IPS-18a (cell line): ENCODE results near the gene SULT1A1.
"Not testable (repeated sequence)": the region's sequence is repeated elsewhere in the genome, so short reads cannot be mapped to it uniquely, and the experiment has no call there.

Experiments used
- H3K27ac ChIP-seq: one replicate; pipeline ENCODE4 v1.5.1; 2013; ENCODE audit warnings: low read length
- H3K27me3 ChIP-seq: one replicate; pipeline ENCODE4 v1.6.1; 2013; ENCODE audit warnings: mild to moderate bottlenecking, low read length; ENCODE audit not compliant: control insufficient read depth, insufficient read depth
- H3K36me3 ChIP-seq: one replicate; pipeline ENCODE4 v1.6.1; 2013; ENCODE audit warnings: low read depth, low read length; ENCODE audit not compliant: control insufficient read depth
- H3K4me1 ChIP-seq: one replicate; pipeline ENCODE4 v1.6.1; 2013; ENCODE audit warnings: low read depth, low read length; ENCODE audit not compliant: control insufficient read depth
- H3K4me3 ChIP-seq: one replicate; pipeline ENCODE4 v1.5.1; 2013; ENCODE audit warnings: low read length
- H3K9ac ChIP-seq: one replicate; pipeline ENCODE4 v1.6.1; 2013; ENCODE audit warnings: mild to moderate bottlenecking, low read length, moderate library complexity
- H3K9me3 ChIP-seq: one replicate; pipeline ENCODE4 v1.6.1; 2013; ENCODE audit warnings: low read depth, low read length; ENCODE audit not compliant: control insufficient read depth

SULT1A1 gene

GRCh38 chr16:28616636-28617035 is 6.8 kb upstream of the SULT1A1 start:
- Histone ChIP-seq H3K4me1 (peaks cover 8% of the 10 kb centered on the region), H3K4me3 (no peak overlapping the region), H3K9ac (no peak overlapping the region), H3K36me3 (no peaks in the 10 kb centered on the region), H3K27ac (no peak overlapping the region), H3K27me3 (no peaks in the 10 kb centered on the region), H3K9me3 (no peaks in the 10 kb centered on the region)

- not testable (repeated sequence) for H3K27ac ChIP-seq, H3K4me3 ChIP-seq, H3K9ac ChIP-seq, H3K36me3 ChIP-seq, H3K4me1 ChIP-seq, H3K27me3 ChIP-seq, H3K9me3 ChIP-seq
Measured at GRCh38 chr16:28616224-28616577, 6.4 kb upstream of the SULT1A1 start.

- peaks cover 11% of the 10 kb centered on the region for H3K4me1 ChIP-seq
- not testable (repeated sequence) for H3K27me3 ChIP-seq, H3K9ac ChIP-seq, H3K4me3 ChIP-seq, H3K36me3 ChIP-seq, H3K9me3 ChIP-seq, H3K27ac ChIP-seq
Measured at GRCh38 chr16:28615486-28616223, 5.8 kb upstream of the SULT1A1 start.

- not testable (repeated sequence) for H3K9me3 ChIP-seq, H3K36me3 ChIP-seq, H3K27ac ChIP-seq, H3K4me3 ChIP-seq, H3K27me3 ChIP-seq, H3K9ac ChIP-seq
- H3K4me1 ChIP-seq, result peaks cover 11% of the 10 kb centered on the region
Measured at GRCh38 chr16:28614561-28614960, 4.7 kb upstream of the SULT1A1 start.

GRCh38 chr16:28613912-28614311 is 4.1 kb upstream of the SULT1A1 start:
- not testable (repeated sequence) for H3K9me3 ChIP-seq, H3K27ac ChIP-seq, H3K4me3 ChIP-seq, H3K9ac ChIP-seq, H3K36me3 ChIP-seq, H3K27me3 ChIP-seq
- peaks cover 11% of the 10 kb centered on the region for H3K4me1 ChIP-seq

GRCh38 chr16:28612359-28613280 is 2.8 kb upstream of the SULT1A1 start:
- not testable (repeated sequence) for H3K4me3 ChIP-seq, H3K4me1 ChIP-seq, H3K9me3 ChIP-seq, H3K36me3 ChIP-seq, H3K27ac ChIP-seq, H3K27me3 ChIP-seq, H3K9ac ChIP-seq

- no peaks in the 10 kb centered on the region for H3K36me3 ChIP-seq
- H3K27me3 ChIP-seq, result no peaks in the 10 kb centered on the region
- no peak overlapping the region for H3K9ac ChIP-seq
- peaks cover 3% of the 10 kb centered on the region for H3K4me1 ChIP-seq
- no peak overlapping the region for H3K4me3 ChIP-seq
- H3K9me3 ChIP-seq, result no peaks in the 10 kb centered on the region
- no peak overlapping the region for H3K27ac ChIP-seq
Measured at GRCh38 chr16:28610595-28611191, 849 bp upstream of the SULT1A1 start.

GRCh38 chr16:28608867-28609596 is 812 bp downstream of the SULT1A1 start:
- H3K9me3 ChIP-seq, H3K36me3 ChIP-seq, H3K9ac ChIP-seq, H3K4me3 ChIP-seq, H3K27ac ChIP-seq, H3K27me3 ChIP-seq, H3K4me1 ChIP-seq: not testable (repeated sequence)

GRCh38 chr16:28608496-28608808 is 1.4 kb downstream of the SULT1A1 start:
- H3K9ac ChIP-seq, H3K36me3 ChIP-seq, H3K4me1 ChIP-seq, H3K9me3 ChIP-seq, H3K27me3 ChIP-seq, H3K27ac ChIP-seq, H3K4me3 ChIP-seq: not testable (repeated sequence)

GRCh38 chr16:28607681-28608495 is 2.0 kb downstream of the SULT1A1 start:
- H3K4me3 ChIP-seq, H3K27me3 ChIP-seq, H3K9me3 ChIP-seq, H3K27ac ChIP-seq, H3K4me1 ChIP-seq, H3K9ac ChIP-seq, H3K36me3 ChIP-seq: not testable (repeated sequence)

GRCh38 chr16:28607116-28607623 is 2.7 kb downstream of the SULT1A1 start:
- Histone ChIP-seq H3K9ac (no peak overlapping the region), H3K9me3 (no peaks in the 10 kb centered on the region), H3K27me3 (no peaks in the 10 kb centered on the region), H3K4me3 (no peak overlapping the region), H3K27ac (no peak overlapping the region), H3K36me3 (no peaks in the 10 kb centered on the region), H3K4me1 (peaks cover 3% of the 10 kb centered on the region)
